Natural killer cell (primary cell): ENCODE measurements around the gene ATRX. TPM values are rescaled to one million over a fixed set of nuclear protein-coding genes. Genes with fewer than 3 reads are reported as not detected.

ENCODE experiments used
- ATAC-seq, 3 donors: fragments of 150-1000 bp in 2 of 3; fragments of 200-7000 bp in 1 of 3; cut with Tn5 transposase; 1 replicate in 1 of 3; 2 replicates in 2 of 3; pipeline ENCODE4 v1.10.0; 2021; ENCODE audit warnings: mild to moderate bottlenecking in 2 of 3, moderate library complexity in 2 of 3
- DNase-seq, 2 donors: peaks; one replicate each; pipeline versions ENCODE4 v3.0.0 to v3.0.0-alpha.2; 2013 to 2021; ENCODE audit warnings: mixed read lengths in 1 of 2
- H3K27ac ChIP-seq: one replicate; pipeline ENCODE4 v1.5.1; 2013; ENCODE audit warnings: mild to moderate bottlenecking, low read length
- H3K27me3 ChIP-seq: one replicate; pipeline ENCODE4 v1.6.1; 2013; ENCODE audit warnings: low read length; ENCODE audit not compliant: control insufficient read depth, insufficient read depth
- H3K36me3 ChIP-seq: one replicate; pipeline ENCODE4 v1.6.1; 2013; ENCODE audit warnings: low read length; ENCODE audit not compliant: control insufficient read depth, insufficient read depth
- H3K4me1 ChIP-seq: one replicate; pipeline ENCODE4 v1.6.1; 2013; ENCODE audit warnings: low read length; ENCODE audit not compliant: control insufficient read depth, insufficient read depth
- H3K4me3 ChIP-seq: one replicate; pipeline ENCODE4 v1.5.1; 2013; ENCODE audit warnings: low read length
- H3K9me3 ChIP-seq: one replicate; pipeline ENCODE4 v1.6.1; 2013; ENCODE audit warnings: low read length; ENCODE audit not compliant: control insufficient read depth, insufficient read depth
- H3K27ac Mint-ChIP-seq, 2 donors: one replicate each; pipeline ENCODE4 v1.8.0; 2022; ENCODE audit warnings: mild to moderate bottlenecking in 2 of 2, mixed read lengths in 2 of 2, moderate library complexity in 1 of 2
- H3K27me3 Mint-ChIP-seq, 2 donors: one replicate each; pipeline ENCODE4 v1.8.0; 2022; ENCODE audit warnings: low read depth in 2 of 2, mixed read lengths in 2 of 2
- H3K36me3 Mint-ChIP-seq: one replicate; pipeline ENCODE4 v1.8.0; 2022; ENCODE audit warnings: mixed read lengths
- H3K4me1 Mint-ChIP-seq, 2 donors: one replicate each; pipeline ENCODE4 v1.8.0; 2022; ENCODE audit warnings: mixed read lengths in 2 of 2
- H3K4me3 Mint-ChIP-seq: one replicate; pipeline ENCODE4 v1.8.0; 2022; ENCODE audit warnings: mild to moderate bottlenecking, moderate library complexity, mixed read lengths
- H3K9me3 Mint-ChIP-seq, 2 donors: one replicate each; pipeline ENCODE4 v1.8.0; 2022; ENCODE audit warnings: mixed read lengths in 2 of 2
- WGBS: methylation state at CpG from one replicate; pipeline ENCODE4 v1.1.7; 2013; ENCODE audit warnings: missing lambda C conversion rate; ENCODE audit not compliant: insufficient coverage; 5-methylcytosine and 5-hydroxymethylcytosine counted together
- intact Hi-C: fragments of 100-400 bp; cut with micrococcal nuclease; formaldehyde crosslinking; loops from one replicate; pipeline ENCODE4 v1.14.2; 2022
- total RNA-seq, 4 donors: library from RNA; stranded (reverse); fragments of 120-200 nt in 1 of 4; gene quantifications; one replicate each; pipeline versions ENCODE4 v1.2.3 to v1.2.4, GENCODE V29; 2013 to 2022
- TF ChIP-seq, protein P1 (sequence below): fragments of 200-600 bp; IDR thresholded peaks from one replicate; pipeline ENCODE4 v1.8.0; 2022; ENCODE audit warnings: antibody characterized with exemption

The ATRX gene
- total RNA-seq, 3 donors from 2014 or later (not counting 1 experiment from before 2014, with no cell fraction given) = 136 to 162 (median 159) TPM

DNA sequence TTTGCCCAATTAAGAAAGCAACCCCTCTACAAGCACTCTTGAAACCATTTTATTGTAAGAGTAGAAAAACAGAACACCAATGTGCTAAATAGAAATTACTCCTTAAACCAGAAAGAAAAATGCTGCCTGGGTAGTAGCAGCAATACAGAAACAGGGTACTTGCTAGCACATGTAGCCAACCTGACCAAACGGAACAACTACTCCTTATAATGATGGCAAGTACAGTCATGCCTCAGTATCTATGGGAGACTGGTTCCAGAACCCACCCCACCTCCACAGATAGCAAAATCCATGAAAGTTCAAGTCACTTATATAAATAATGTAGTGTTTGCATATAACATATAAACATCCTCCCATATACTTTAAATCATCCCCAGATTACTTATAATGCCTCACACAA, 168.8 kb downstream of the ATRX start:
- intact Hi-C loops = no loop called here
- no peak for DNase-seq
- H3K4me1 ChIP-seq = no peaks in the 10 kb centered on the region
- no peaks in the 10 kb centered on the region for H3K27me3 ChIP-seq
- no peak overlapping the region for H3K4me3 ChIP-seq
- peaks cover 3 to 5% of the 10 kb centered on the region in 2 donors for H3K4me1 Mint-ChIP-seq
- H3K9me3 ChIP-seq = no peaks in the 10 kb centered on the region
- TF ChIP-seq, protein P1, sequence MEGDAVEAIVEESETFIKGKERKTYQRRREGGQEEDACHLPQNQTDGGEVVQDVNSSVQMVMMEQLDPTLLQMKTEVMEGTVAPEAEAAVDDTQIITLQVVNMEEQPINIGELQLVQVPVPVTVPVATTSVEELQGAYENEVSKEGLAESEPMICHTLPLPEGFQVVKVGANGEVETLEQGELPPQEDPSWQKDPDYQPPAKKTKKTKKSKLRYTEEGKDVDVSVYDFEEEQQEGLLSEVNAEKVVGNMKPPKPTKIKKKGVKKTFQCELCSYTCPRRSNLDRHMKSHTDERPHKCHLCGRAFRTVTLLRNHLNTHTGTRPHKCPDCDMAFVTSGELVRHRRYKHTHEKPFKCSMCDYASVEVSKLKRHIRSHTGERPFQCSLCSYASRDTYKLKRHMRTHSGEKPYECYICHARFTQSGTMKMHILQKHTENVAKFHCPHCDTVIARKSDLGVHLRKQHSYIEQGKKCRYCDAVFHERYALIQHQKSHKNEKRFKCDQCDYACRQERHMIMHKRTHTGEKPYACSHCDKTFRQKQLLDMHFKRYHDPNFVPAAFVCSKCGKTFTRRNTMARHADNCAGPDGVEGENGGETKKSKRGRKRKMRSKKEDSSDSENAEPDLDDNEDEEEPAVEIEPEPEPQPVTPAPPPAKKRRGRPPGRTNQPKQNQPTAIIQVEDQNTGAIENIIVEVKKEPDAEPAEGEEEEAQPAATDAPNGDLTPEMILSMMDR = no peak
- no peak overlapping the region for H3K27ac Mint-ChIP-seq
- H3K36me3 ChIP-seq = peaks cover 3% of the 10 kb centered on the region
- no CpG with 5 or more reads among the region's 1 CpG for WGBS
- ATAC-seq = no peak
- H3K27me3 Mint-ChIP-seq = no peaks in the 10 kb centered on the region
- H3K36me3 Mint-ChIP-seq = no peaks in the 10 kb centered on the region
- H3K27ac ChIP-seq = no peak overlapping the region
- H3K9me3 Mint-ChIP-seq = no peaks in the 10 kb centered on the region
- H3K4me3 Mint-ChIP-seq = no peak overlapping the region

GRCh38 chrX:77603635-77604336, 182.2 kb downstream of the ATRX start:
- peaks cover 0 to 8% of the 10 kb centered on the region in 2 donors for H3K4me1 Mint-ChIP-seq
- ATAC-seq (no peak), DNase-seq (no peak)
- no peak overlapping the region for H3K27ac ChIP-seq
- H3K9me3 ChIP-seq = no peaks in the 10 kb centered on the region
- no peak overlapping the region for H3K4me3 ChIP-seq
- H3K4me1 ChIP-seq = no peaks in the 10 kb centered on the region
- H3K27me3 ChIP-seq = no peaks in the 10 kb centered on the region
- TF ChIP-seq, protein P1 = no peak
- H3K27ac Mint-ChIP-seq = peak overlapping the region in 1 of 2 donors; percentile 7
- intact Hi-C loops = no loop called here
- H3K36me3 ChIP-seq = no peaks in the 10 kb centered on the region
- no peak overlapping the region for H3K4me3 Mint-ChIP-seq
- H3K9me3 Mint-ChIP-seq = no peaks in the 10 kb centered on the region
- H3K27me3 Mint-ChIP-seq = no peaks in the 10 kb centered on the region
- H3K36me3 Mint-ChIP-seq = no peaks in the 10 kb centered on the region
- 100% methylated on average over 1 of the region's 2 CpGs for WGBS

GRCh38 chrX:77597511-77597910, 188.5 kb downstream of the ATRX start:
- no peaks in the 10 kb centered on the region for H3K27me3 ChIP-seq
- peak overlapping the region; percentile 68 to 74 for H3K27ac Mint-ChIP-seq
- H3K36me3 Mint-ChIP-seq = no peaks in the 10 kb centered on the region
- no peak overlapping the region for H3K27ac ChIP-seq
- no peaks in the 10 kb centered on the region for H3K4me1 ChIP-seq
- TF ChIP-seq, protein P1 = no peak
- DNase-seq (no peak), ATAC-seq (no peak)
- H3K27me3 Mint-ChIP-seq = no peaks in the 10 kb centered on the region
- H3K4me3 ChIP-seq = no peak overlapping the region
- no CpG with 5 or more reads among the region's 1 CpG for WGBS
- H3K9me3 Mint-ChIP-seq = no peaks in the 10 kb centered on the region
- H3K36me3 ChIP-seq = peaks cover 6% of the 10 kb centered on the region
- intact Hi-C loops = no loop called here
- H3K4me1 Mint-ChIP-seq = peaks cover 11 to 17% of the 10 kb centered on the region in 2 donors
- H3K9me3 ChIP-seq = no peaks in the 10 kb centered on the region
- no peak overlapping the region for H3K4me3 Mint-ChIP-seq

DNA sequence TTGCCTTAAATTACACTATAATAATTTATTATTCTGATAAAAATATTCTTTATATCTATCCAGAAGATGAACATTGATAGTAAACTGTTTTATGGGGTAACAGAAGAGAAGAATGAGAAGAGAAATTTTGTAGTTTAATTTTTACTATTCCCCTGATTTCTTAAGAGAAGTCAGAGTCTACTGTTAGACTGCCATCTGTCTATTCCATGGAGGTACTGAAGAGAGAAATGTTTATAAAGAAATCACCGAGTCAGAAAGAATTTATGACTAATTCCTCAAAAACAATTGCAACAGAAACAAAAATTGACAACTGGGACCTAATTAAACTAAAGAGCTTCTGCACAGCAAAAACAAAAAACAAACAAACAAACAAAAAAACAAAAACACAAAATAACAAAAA, 188.9 kb downstream of the ATRX start:
- Histone ChIP-seq H3K27me3 (no peaks in the 10 kb centered on the region), H3K9me3 (no peaks in the 10 kb centered on the region), H3K4me3 (no peak overlapping the region), H3K27ac (no peak overlapping the region), H3K36me3 (peaks cover 6% of the 10 kb centered on the region), H3K4me1 (no peaks in the 10 kb centered on the region)
- H3K9me3 Mint-ChIP-seq = no peaks in the 10 kb centered on the region
- no CpG with 5 or more reads among the region's 1 CpG for WGBS
- H3K27me3 Mint-ChIP-seq = no peaks in the 10 kb centered on the region
- H3K27ac Mint-ChIP-seq = peak overlapping the region; percentile 68 to 74
- intact Hi-C loops = no loop called here
- TF ChIP-seq, protein P1 = no peak
- no peak overlapping the region for H3K4me3 Mint-ChIP-seq
- H3K4me1 Mint-ChIP-seq = peaks cover 11 to 17% of the 10 kb centered on the region in 2 donors
- H3K36me3 Mint-ChIP-seq = no peaks in the 10 kb centered on the region
- no peak for ATAC-seq
- DNase-seq = no peak
